ENCODE data around the gene RCBTB1. TPM values are rescaled to one million over a fixed set of nuclear protein-coding genes. Genes with fewer than 3 reads are reported as not detected.

The RCBTB1 gene
- total and polyA plus RNA-seq, 2 donors (not counting 3 experiments of a cell fraction or from before 2014, with no cell fraction given) = 12.1 to 23.8 TPM

DNA sequence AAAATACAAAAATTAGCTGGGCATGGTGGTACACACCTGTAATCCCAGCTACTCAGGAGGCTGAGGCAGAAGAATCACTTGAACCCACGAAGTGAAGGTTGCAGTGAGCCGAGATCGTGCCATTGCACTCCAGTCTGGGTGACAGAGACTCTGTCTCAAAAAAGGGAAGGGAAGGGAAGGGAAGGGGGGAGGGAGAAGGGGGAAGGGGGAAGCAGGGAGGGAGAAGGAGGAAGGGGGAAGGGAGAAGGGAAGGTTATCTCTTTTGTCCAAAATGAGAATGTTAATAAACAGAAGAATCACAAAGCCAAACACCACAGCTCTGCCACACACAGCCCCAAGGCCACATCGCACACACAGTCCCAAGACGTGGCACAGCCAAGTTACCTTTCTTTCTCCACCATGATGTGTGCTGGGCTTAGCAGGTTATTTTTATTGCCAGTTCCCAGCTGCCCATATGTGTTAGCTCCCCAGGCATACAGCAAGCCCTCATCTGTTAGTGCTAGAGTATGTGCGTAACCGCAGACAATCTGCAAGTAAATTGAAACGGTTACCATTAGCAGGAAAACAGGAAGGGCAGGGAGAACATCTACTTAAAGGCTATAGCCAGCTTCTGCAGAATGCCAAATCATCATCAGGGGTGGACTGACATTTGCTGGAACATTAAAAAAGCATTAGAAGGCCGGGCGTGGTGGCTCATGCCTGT lies 34.3 kb downstream of the RCBTB1 start:
- Histone ChIP-seq H3K4me1 (ENCODE audit: control insufficient read depth, extremely low read depth, insufficient read depth, low read length) (no peaks in the 10 kb centered on the region), H3K4me3 (replicated peaks in 1 of 3; ENCODE audit: insufficient read depth in 1 of 3, low read depth in 1 of 3, low read length in 3 of 3) (no peak overlapping the region), H3K36me3 (ENCODE audit: control insufficient read depth in 2 of 2, extremely low read depth in 1 of 2, insufficient read depth in 2 of 2, low read length in 2 of 2) (peaks cover 6 to 16% of the 10 kb centered on the region in 2 experiments), H3K79me2 (ENCODE audit: control insufficient read depth, insufficient read depth, low read length) (no peaks in the 10 kb centered on the region), H2AFZ (ENCODE audit: low read depth, low read length) (no peak overlapping the region), H3K4me2 (ENCODE audit: insufficient read depth, low read length) (no peak overlapping the region), H3K9me1 (replicated peaks; ENCODE audit: control insufficient read depth, extremely low read depth, insufficient read depth, low read length) (no peaks in the 10 kb centered on the region), H4K20me1 (replicated peaks; ENCODE audit: control insufficient read depth, extremely low read depth, insufficient read depth, low read length) (no peaks in the 10 kb centered on the region), H3K9ac (replicated peaks; ENCODE audit: extremely low read depth, insufficient read depth, low read length) (no peak overlapping the region), H3K9me3 (replicated peaks; ENCODE audit: control insufficient read depth, insufficient read depth, low read length) (no peaks in the 10 kb centered on the region), H3K27me3 (ENCODE audit: control insufficient read depth in 2 of 2, insufficient read depth in 2 of 2, low read length in 2 of 2) (no peaks in the 10 kb centered on the region), H3K27ac (ENCODE audit: insufficient read depth, low read depth, low read length) (no peak overlapping the region)
- dilution Hi-C loops (cut with MboI; ENCODE audit: extremely low pct_ligation_motif_present, low sequenced_read_pairs) (no loop called here), intact Hi-C loops (cut with micrococcal nuclease) (no loop called here)
- BruUV-seq (replicated peaks) = no TSS peak
- FAIRE-seq (no peak), DNase-seq (ENCODE audit: low read depth, low spot score) (no peak)
- CTCF ChIA-PET = interaction anchor here (1.0 kb wide), 1 partner anchor 56 kb away, joined by 3 read pairs; no protein-coding TSS in a partner anchor
- TF ChIP-seq EZH2 (IDR thresholded peaks at IDR 0.05; ENCODE audit: borderline replicate concordance, low read depth, low read length, severe bottlenecking) = no peak
- TF ChIP-seq, protein P1, sequence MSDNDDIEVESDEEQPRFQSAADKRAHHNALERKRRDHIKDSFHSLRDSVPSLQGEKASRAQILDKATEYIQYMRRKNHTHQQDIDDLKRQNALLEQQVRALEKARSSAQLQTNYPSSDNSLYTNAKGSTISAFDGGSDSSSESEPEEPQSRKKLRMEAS (IDR thresholded peaks at IDR 0.05; ENCODE audit: insufficient read depth, insufficient read length) = no peak
- no peak for TF ChIP-seq GATA2 (IDR thresholded peaks at IDR 0.05; ENCODE audit: insufficient read depth, insufficient read length, low read depth, low read length)
- no peak for TF ChIP-seq POLR2AphosphoS5 (IDR thresholded peaks at IDR 0.05; ENCODE audit: insufficient read depth, low read depth, low read length)
- TF ChIP-seq JUN (IDR thresholded peaks at IDR 0.05; ENCODE audit: borderline replicate concordance, insufficient read depth, insufficient read length, low read depth) = no peak
- TF ChIP-seq FOS (IDR thresholded peaks at IDR 0.05; ENCODE audit: borderline replicate concordance, insufficient read depth, low read length) = no peak
- TF ChIP-seq POLR2A (IDR thresholded peaks at IDR 0.05; ENCODE audit: low read depth, low read length) = no peak
- TF ChIP-seq MYC (IDR thresholded peaks at IDR 0.05; ENCODE audit: low read depth, low read length) = no peak
- TF ChIP-seq, protein P2, sequence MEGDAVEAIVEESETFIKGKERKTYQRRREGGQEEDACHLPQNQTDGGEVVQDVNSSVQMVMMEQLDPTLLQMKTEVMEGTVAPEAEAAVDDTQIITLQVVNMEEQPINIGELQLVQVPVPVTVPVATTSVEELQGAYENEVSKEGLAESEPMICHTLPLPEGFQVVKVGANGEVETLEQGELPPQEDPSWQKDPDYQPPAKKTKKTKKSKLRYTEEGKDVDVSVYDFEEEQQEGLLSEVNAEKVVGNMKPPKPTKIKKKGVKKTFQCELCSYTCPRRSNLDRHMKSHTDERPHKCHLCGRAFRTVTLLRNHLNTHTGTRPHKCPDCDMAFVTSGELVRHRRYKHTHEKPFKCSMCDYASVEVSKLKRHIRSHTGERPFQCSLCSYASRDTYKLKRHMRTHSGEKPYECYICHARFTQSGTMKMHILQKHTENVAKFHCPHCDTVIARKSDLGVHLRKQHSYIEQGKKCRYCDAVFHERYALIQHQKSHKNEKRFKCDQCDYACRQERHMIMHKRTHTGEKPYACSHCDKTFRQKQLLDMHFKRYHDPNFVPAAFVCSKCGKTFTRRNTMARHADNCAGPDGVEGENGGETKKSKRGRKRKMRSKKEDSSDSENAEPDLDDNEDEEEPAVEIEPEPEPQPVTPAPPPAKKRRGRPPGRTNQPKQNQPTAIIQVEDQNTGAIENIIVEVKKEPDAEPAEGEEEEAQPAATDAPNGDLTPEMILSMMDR (IDR thresholded peaks at IDR 0.05; ENCODE audit: extremely low read depth in 1 of 2, insufficient read depth in 1 of 2, low read depth in 1 of 2, low read length in 2 of 2) = no peak
- POLR2A ChIA-PET = no interaction called here
